CD4-positive, alpha-beta T cell treated with Interleukin-6 for 4 hours (primary cell): ENCODE measurements around the gene SLC25A18.

ENCODE experiments used
- DNase-seq: peaks from one replicate; pipeline ENCODE4 v3.0.0-alpha.2; 2020; ENCODE audit warnings: mixed read lengths

SLC25A18 gene

DNA sequence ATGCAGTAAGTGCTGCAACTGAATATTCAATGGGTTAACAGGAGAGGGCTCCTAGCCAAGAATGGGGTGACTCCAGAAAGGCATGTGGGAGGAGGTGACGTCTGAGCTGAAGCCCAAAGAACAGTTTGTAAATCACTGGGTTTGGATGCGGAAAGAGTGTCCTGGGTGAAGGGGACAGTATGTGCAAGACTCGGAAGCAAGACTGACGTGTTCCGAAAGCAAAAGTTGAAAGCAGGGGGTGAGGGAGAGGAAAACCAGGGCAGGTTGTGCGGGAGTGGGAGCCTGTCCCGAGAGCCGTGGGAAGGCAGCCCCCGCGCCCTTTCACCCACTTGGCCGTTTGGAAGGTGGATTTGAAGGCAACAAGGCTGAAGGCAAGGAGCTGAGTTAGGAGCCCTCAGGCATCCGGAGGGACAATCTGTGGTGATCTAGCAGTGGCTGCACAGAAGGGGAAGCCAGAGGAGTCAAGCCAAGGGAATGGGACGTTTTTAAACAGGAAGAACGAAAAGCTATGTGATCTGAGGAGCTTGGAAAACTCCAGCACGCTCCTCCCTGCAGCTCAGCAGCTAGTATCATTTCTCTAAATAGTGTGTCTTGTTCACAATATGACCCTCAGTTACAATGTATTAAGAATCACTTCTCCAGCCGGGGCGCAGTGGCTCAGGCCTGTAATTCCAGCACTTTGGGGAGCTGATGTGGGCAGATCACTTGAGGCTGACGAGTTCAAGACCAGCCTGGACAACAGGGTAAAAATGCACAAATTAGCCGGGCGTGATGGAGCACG, 7.7 kb downstream of the SLC25A18 start:
- no peak for DNase-seq

DNA sequence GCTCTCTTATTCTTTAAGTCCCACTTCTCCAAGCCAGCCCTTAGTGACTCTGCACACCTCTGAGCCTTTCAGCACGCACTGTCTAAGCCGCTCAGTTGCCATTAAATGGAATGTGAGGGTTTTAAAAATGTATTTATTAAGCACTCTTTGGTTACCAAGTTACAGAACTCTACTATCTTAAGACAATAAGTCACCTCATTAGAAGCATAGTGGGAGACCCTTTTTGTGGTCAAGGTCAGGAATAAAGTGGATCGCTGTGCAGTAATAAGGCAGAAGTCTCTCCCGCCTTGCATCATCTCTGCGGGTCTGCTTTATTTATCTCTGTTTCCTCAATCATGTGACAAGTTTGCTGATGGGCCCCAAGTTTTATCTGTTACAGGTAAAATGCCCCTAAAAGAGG, 11.9 kb downstream of the SLC25A18 start:
- DNase-seq, result no peak

DNA sequence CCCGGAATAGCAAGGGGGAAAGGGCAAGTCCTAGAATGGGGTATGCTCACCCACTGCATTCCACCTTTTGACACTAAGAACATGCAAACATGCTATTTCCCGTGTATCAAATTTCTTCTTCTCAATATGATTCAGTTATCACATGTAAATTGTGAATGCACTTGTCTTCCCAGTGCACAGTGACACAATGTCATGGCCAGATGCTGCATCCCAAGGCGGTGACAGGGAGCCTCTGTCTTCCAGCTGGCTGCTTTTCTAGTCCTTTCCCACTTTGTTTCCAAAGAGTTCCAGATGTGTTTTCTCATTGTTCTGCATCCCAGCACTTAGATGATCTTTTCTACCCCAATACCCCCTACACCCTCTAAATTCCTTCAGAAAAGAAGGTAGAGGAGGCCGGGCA, 12.4 kb downstream of the SLC25A18 start:
- DNase-seq, result no peak

DNA sequence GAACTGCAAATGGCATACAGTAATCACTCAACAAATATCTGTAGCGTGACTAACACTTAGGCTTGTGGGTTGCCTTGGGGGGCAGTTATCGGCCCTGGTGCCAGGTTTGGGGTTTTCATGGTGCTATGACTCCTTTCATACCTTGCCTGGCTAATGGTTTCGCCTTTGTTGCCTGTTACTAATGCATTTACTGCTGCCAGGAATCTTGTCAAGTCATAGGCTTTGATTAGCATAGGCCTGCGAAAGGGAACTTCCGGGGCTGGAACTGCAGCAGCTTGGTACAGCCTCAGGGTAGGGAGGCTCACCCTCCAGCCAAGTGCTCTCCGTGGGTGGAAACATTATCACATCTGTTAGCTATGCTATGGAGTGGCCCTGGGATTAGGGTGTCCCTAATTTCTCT, 13.2 kb downstream of the SLC25A18 start:
- DNase-seq, result no peak

DNA sequence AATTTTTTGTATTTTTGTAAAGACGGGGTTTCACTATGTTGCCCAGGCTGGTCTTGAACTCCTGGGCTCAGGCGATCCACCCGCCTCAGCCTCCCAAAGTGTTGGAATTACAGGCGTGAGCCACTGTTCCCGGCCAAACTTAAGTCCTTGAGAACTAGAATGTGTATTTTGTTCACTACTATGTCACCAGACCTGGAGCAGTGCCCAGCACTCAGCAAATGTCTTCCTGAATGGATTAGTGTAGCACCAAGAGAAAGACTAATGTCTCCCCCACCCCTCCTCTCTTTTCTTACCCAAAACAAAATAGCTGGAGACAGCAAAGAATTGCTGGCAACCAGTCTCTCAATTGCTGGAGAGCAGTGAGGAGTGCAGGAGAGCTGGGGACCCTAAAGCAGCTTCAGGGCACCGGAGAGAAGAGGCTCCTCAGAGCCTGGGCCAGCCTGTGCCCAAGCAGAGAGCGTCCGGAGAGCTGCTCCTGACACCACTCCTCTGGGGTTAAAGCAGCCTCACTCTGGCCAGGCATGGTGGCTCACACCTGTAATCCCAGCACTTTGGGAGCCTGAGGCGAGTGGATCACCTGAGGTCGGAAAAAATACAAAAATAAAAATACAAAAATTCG, 14.9 kb downstream of the SLC25A18 start:
- DNase-seq, result no peak

DNA sequence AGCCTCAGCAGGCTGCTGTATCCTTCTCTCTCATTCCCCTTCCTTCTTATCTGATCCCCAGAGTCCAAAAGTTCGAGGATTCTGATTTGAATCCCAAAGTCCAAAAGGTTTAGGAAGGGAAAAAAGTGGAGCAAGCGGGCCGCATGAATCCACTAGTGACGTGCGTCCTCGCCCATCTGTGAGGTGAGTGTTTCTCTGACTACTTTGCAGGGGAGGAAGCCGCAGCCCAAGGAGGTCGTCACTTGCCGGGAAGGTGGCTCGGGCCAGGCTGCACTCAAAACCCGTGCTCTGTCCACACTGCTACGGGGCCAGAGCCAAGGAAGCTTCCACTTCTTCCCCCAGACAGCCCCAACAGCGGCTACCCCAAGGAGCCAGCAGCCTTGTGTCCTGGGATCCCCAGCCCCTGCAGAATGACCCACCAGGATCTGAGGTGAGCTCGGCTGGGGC, 16.3 kb downstream of the SLC25A18 start:
- no peak for DNase-seq

DNA sequence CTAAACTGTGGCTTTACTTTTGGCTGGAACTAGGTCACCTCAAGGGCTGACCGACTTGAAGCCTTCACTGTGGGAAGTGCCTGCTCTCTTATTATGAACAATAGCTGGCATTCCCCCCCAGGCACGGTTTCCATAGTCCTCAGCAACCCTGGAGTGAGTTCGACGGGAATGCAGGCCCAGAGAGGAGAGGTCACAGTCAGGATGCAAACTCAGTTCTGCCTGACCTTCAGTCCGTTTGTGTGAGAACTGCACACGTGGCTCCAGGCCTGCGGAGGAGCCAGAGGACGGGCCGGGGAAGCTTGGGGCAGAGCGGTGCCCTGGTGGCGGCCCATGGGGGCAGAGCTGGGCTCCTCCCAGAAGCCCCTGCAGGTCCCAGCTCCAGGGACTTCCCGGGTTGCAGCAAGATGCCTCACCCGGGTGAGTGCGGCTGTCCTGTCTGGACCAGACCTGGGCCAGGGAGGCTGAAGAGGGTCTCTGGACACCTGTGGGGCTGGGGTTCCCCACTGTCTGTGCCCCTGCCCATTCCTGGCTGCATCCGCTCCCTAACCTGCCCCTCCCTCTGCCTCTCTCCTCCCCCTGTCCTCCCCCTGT, 17.2 kb downstream of the SLC25A18 start:
- no peak for DNase-seq

DNA sequence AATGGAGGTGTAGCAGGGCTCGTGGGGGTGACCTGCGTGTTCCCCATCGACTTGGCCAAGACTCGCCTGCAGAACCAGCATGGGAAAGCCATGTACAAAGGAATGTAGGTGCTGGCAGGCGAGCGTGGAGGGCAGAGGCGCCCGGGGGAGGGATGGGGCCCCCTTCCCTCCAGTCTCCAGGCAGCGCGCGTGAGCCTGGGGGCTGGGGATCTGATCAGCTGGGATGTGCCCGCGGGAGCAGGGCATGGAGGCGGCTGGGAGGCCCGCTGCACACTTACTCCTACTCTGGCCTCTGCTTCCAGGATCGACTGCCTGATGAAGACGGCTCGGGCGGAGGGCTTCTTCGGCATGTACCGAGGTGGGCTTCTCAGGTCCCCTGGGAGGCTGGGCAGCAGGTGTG, 17.8 kb downstream of the SLC25A18 start:
- DNase-seq, result no peak

DNA sequence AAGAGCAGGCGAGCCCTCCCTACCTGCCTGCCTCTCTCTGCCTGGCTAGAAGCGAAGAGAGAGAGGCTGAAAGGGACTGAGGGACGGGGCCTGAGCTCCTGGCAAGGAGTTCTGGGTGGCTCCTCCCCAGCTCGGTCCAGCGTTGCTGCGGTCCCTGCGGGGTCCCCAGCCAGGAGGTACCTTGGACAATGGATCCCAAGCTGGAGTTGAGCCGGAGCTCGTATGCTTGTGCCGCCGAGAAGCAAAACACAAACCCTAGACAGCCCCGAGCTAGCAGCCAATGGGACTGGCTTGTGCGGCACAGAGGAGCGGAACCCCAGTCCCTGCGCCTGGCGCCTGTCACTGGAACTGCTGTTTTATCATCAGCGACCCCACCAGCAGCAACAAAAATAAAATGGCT, 18.3 kb downstream of the SLC25A18 start:
- DNase-seq, result no peak

DNA sequence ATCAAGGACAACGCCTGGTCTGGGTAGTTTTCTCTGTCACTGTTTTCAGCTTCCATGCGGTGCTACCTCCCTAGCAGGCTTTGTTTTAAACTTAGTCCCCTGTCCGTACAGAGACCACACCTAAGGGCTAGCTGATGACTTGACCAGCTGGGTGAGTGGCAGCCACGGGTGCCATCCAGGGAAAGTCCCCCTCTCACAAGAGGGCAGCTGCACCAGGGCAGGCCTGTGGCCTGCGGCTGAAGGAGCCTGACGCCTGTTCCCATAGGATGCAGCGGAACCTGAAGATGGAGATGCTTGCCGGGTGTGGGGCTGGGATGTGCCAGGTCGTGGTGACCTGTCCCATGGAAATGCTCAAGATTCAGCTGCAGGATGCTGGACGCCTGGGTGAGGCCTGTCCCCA, 19.9 kb downstream of the SLC25A18 start:
- DNase-seq, result no peak

DNA sequence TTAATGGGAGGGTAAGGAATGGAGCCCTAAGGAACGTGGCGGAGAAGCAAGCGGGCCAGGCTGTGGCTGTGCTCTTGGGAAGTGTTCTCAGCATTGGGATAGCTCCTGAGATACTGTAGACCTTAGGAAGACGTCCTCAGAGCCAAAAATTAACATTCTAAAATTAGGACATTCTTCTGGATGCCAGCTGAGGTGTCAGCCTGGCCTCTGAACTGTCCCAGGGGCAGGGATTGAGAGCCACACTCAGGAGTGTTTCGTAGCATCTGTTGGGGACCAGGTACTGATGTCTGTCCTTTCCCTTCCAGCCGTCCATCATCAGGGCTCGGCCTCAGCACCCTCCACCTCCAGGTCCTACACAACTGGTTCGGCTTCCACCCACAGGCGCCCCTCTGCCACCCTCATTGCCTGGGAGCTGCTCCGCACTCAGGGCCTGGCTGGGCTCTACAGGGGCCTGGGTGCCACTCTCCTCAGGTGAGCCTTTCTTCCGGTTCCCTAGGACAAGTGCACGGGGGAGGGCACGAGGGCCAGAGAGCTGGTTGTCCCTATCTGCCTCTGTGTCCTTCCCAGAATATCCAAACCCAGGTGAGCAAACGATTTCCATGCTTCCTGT, 23.6 kb downstream of the SLC25A18 start:
- DNase-seq, result no peak

DNA sequence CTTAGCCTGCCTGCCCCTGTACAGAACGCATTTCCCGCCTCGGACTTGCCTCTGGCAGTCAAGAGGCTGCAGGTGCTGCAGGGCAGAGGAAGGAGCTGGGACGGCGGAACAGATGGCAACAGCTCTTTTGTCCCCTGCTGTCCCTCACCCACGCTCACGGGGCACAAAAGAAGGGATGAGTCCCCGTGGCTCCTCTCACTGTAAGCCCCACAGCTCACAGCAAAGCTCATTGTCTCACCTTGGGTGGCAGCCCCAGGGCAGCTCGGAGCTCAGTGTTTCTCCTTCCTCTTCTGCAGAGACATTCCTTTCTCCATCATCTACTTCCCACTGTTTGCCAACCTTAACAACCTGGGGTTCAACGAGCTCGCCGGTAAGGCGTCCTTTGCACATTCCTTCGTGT, 24.3 kb downstream of the SLC25A18 start:
- DNase-seq, result no peak

DNA sequence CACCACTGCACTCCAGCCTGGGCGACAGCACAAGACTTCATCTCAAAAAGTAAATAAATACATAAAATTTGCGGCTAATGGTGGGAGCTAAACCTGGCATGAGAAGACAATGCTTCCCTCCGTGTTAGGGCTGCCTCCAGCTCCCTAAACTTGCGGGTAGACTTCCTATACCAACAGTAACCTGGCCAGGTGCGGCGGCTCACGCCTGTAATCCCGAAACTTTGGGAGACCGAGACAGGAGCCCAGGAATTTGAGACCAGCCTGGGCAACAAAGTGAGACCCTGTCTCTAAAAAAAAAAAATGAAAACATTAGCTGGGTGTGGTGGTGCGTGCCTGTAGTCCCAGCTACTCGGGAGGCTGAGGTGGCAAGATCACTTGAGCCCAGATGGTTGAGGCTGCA, 25.3 kb downstream of the SLC25A18 start:
- DNase-seq, result no peak

DNA sequence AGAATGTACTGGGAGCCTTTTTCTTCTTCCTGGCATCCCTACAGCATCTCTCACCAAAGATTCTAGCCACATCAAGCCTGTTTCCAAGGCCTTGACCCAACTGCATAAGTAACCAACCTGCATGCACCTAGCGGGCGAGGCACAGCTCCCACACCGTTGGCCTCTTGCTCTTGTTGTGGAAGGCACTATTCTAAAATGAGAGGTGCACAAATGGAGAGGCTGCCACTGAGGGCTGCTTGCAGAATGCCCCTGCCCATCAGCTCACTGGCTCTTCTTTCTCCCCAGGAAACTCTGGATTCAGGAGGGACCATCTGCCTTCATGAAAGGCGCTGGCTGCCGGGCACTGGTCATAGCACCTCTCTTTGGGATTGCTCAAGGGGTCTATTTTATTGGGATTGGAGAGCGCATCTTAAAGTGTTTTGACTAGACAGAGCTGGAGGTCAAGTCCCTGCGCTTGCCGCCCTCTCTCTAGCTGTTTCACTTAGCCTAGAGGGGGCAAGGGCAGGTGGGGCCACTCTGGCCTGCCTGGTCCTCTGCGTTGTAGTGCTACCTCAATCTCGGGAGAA, 26.6 kb downstream of the SLC25A18 start:
- no peak for DNase-seq

DNA sequence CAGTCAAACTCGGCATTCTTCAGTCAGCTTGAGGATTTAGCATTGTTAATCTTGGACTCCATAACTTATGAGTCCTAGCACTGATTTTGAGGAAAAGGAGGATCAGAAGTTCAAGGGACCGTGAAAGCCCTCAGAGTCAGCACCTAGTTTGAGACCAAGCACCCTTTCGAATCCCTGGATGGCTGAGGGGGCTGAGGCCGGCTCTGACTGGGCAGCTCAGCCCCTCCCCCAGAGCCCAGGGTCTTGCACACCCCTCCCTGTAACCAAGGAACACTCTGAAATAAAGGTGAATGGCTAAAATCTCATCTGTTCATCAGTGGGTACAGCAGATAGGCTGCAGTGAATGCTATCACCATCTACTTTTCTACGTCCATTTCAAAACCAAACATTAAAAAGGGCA, 27.3 kb downstream of the SLC25A18 start:
- DNase-seq, result no peak

DNA sequence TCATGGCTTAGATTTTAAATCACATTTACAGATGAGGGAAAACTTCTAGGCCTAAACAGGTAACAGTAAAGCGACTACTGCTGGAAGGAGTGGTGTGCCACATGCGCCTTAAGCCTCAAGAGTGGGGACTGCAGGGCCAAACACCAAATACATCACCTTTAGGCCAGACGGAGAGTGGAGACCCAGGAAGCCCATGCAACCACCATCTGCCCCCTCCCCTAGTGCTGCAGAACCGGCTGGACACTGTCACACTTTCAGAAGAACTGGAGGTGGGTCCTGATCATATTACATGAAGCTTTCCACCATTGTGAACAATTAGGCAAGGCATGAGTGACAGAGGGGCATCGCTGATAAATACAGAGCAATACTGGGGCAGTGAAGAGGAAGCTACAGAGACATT, 28.9 kb downstream of the SLC25A18 start:
- DNase-seq, result no peak

DNA sequence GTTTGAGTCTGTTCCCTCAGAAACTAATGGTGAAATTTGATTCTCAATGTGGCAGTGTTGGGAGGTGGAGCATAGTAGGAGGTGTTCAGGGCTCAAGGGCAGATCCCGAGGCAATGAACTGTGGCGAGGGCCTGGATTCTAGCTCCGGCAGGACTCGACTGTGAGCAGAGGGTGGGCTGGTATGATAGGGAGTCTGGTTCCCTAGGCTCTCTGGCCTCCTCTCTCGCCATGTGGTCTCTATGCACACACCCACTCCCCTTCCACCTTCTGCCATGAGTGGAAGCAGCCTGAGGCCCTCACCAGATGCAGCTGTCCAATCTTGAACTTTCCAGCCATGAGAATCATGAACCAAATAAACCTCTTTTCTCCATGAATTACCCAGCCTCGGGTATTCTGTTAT, 32.9 kb downstream of the SLC25A18 start:
- DNase-seq, result no peak

DNA sequence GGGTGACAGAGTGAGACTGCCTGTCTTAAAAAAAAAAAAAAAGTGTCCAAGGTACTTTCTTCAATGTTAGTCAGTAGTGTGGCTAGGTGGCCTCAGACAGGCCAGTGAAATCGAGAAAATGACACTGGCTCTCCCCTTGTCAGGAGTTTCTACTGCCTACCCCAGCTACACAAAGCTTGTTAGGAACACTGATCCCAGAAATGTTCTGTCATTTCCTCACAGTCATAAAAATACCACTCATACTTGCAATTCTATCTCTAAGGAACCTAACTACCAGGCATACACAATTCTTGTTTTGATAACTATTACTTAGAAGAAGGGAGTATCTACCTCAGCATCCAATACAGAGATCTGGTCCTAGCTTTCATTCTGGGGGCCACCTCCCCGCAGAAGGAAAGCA, 33.9 kb downstream of the SLC25A18 start:
- no peak for DNase-seq

DNA sequence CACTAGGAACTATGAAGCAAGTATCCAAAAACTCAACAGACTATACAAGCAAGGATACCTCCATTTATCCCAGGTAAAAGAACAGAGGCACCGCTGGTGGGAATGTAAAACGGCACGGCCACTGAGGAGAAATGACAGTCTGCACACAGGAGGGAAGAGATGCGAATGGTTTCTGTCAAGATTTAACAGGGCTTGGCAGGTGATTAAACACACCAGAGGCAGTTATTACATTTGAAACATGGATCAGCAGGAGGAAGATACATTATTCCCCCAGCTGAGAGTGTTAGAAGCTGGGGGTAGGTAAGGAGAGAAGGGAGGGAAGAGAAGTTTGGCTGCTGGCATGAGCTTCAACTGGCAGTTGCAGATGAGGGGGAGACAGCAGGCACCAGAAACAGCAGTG, 35.0 kb downstream of the SLC25A18 start:
- DNase-seq, result no peak

DNA sequence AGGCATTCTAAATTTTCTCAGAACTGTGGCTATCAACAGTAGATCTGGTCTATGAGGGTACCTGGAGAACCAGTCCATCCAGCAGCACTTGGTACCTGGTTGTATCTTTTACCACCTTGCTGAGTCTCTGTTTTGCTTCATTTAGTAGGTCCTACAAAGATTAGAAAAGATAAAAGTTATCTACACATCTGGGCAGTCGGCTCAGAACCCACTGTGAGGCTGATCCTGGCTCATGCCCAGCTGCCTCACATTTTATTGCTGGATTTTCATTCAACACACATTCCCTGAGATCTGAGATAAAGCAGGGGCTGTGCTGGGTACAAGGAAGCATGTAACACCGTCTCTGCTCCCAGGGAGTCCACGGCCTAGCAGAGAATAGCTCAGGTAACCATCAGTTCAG, 37.7 kb downstream of the SLC25A18 start:
- DNase-seq, result no peak

DNA sequence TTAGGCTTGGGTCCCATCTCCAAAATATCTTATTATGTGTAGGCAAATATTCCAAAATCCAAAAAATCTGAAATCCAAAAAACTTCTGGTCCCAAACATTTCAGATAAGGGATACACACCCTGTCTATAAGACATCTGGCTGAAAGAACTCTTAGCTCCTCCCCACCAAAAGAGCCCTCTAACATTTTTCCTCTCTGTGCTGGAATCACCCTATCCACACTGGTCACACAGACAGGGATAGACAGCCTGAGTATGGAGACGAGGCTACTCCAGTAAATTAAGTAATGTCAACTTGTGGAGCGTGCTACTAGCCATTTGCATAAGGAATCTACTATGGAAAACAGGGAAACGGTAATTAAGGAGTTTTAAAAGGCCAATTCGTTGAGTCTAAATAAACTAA, 40.4 kb downstream of the SLC25A18 start:
- no peak for DNase-seq

DNA sequence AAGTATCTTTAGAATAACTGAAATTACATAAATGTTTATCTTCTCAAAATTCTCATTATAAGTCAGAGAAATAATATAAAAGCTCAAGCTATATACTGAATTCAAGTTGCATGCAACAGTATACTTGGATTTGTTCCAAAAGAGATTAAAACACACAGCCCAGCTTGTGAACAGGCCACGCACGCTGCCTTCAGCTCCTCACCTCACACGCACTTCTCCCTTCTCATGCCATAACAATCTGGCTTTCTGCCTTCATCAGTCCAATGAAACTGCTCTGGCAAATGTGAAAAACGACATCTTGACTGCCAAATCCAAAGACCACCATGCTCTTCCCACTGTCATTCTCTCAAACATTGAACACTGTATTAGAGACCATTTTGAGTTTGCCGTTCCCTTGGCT, 43.2 kb downstream of the SLC25A18 start:
- no peak for DNase-seq

DNA sequence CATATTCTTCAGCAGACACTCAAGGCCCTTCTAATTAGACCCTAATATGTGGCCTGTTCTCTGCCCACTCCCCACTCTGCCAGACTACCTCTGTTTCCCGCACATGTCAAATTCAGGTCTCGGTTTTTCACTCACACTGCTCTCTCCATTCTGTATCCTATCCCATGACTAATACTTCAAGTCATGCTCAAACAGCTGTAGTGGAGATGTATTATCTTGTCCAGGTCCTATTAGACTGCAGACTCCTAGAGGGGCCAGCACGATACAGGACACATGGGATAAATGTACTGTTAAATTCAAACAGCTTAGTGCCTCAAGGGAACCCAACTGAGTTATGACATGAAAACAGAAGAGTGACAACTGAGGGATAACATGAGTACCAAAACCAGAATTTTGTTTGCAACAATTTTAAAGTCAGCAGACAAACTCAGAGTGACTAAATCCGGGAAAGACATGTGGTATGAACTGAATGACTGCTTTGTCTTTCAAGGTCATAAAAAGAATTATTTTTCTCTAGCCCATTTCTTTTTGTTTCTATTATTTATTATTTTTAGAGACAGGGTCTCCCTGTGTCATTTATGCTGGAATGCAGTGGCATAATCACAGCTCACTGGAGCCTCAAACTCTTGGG, 44.7 kb downstream of the SLC25A18 start:
- no peak for DNase-seq
